GM19452 (cell line): ENCODE data around the gene FN3KRP.

ENCODE experiments used
- ATAC-seq: cut with Tn5 transposase; IDR thresholded peaks from one replicate; pipeline ENCODE4 v1.9.1; 2021; ENCODE audit not compliant: unreplicated experiment

The FN3KRP gene, protein sequence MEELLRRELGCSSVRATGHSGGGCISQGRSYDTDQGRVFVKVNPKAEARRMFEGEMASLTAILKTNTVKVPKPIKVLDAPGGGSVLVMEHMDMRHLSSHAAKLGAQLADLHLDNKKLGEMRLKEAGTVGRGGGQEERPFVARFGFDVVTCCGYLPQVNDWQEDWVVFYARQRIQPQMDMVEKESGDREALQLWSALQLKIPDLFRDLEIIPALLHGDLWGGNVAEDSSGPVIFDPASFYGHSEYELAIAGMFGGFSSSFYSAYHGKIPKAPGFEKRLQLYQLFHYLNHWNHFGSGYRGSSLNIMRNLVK

DNA sequence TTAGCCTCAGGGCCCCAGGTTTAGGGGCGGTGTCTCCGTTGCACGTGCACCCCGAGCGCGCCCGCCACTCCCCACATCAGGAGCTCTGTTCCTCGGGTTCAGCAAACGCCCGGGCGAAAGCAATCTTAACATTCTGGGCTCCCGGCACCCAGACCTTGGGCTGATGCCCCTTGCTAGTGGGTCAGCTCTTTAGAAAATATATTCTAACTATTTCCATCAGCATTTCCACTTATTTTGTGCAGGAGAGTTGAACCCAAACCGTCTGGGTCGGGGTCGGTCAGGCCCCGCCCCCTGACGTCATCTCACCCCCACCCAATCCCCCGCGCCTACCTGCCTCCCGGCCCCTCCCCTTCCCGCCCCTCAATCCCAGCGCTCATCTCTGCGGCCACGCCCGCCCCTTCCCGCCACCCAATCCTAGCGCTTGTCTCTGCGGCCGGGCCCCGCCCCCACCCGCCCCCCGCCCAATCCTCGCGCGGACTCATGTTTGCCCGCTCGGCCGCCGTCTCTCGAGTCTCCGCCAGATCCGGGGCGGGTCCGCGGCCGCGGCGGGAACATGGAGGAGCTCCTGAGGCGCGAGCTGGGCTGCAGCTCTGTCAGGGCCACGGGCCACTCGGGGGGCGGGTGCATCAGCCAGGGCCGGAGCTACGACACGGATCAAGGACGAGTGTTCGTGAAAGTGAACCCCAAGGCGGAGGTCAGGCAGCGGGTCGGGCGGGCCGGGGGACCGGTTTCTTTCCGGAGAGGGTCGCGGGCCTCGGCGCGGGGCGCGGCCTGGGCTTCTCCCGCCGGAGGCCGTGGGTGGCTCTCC is at the start of gene FN3KRP:
TSS of gene FN3KRP (plus strand) at position 504 of the 808 bp plus-strand sequence. CDS start at position 554, 50 bp downstream.
- ATAC-seq: peak; percentile 73

- no peak for ATAC-seq
Measured at GRCh38 chr17:82666931-82667667, 49.4 kb upstream of the FN3KRP start.

GRCh38 chr17:82667668-82668000 is 48.9 kb upstream of the FN3KRP start:
- ATAC-seq: no peak

DNA sequence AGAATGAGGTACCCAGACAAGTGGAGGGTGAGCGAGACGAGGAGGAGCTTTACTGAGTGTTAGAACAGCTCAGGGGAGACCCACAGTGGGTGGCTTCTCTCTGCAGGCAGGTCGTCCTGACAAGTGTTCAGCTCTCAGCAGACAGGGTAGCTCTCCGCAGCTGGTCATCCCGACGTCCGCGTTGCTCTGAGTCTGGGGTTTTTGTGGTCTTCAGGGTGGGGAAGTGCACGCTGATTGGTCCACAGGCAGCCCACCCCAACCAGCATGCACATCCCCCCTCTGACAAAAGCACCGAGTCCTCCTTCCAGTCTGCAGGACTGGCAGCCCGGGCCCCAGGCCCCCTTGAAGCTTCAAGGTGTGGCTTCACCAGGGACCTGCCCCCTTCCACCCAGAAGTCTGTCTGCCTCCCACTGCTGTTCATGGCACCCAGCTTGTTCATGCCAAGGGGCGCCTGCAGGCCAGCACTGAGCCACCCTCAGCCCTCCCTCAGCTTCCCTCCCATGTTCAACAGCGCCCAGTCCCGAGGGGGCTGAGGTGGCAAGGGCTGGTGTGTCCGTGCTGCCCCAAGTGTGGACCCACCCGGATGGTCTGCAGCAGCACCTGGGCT is 48.4 kb upstream of the FN3KRP start:
- no peak for ATAC-seq

DNA sequence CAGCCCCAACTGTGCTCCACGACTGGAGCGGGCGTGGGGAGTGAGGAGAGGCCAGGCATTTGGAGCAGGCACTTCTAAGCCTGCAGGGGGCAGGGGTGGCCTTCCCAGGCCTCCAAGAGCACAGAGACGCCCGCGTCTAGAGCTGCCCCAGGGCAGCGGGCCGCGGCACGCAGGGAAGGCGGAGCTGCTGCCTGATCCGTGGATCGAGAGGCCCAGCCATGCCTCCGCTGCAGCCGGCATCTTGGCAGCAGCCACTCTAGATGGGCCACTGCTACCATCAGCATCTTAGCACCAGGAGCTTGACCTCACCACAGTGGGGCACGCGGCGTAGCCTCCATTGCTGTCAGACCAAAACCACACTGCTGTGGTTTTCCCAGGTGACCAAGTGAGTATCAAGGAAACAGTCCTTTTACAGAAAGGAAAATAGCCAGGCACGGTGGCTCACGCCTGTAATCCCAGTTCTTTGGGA is 47.8 kb upstream of the FN3KRP start:
- no peak for ATAC-seq

- no peak for ATAC-seq
Measured at GRCh38 chr17:82670661-82671450, 45.6 kb upstream of the FN3KRP start.

- no peak for ATAC-seq
Measured at GRCh38 chr17:82674656-82675475, 41.6 kb upstream of the FN3KRP start.

DNA sequence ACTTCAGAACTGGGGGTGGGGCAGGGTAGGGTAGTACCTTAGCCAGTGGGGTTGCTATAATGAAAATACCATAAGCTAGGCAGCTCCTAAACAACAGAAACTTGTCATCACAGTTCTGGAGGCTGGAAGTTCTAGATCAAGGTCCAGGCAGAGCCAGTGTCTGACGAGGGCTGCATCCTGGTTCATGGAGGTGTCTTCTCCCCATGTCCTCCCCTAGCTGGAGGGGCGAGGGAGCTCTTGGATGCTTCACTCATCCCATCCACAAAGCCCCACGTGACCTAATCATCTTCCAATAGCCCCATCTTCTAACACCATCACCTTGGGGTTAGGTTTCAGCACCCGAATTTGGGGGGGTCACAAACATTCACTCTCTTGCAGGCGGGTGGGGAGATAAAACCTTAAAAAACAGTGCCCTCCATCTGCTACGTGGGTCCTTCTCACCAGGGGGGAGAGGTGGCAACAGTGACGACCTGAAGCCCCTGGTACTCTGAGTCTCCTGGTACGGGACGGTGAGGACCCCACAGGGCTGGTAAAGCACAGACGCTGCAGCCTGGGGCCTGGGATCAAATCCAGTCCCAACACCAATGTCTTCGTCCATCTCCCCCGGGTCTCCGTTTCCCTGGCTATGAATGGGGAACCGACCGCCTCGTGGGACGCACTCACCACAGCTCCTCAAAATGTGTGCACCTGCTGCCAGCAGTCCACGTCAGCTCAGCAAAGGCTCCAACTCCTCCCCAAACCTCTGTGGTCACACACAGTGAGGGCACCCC is 40.8 kb upstream of the FN3KRP start:
- no peak for ATAC-seq

DNA sequence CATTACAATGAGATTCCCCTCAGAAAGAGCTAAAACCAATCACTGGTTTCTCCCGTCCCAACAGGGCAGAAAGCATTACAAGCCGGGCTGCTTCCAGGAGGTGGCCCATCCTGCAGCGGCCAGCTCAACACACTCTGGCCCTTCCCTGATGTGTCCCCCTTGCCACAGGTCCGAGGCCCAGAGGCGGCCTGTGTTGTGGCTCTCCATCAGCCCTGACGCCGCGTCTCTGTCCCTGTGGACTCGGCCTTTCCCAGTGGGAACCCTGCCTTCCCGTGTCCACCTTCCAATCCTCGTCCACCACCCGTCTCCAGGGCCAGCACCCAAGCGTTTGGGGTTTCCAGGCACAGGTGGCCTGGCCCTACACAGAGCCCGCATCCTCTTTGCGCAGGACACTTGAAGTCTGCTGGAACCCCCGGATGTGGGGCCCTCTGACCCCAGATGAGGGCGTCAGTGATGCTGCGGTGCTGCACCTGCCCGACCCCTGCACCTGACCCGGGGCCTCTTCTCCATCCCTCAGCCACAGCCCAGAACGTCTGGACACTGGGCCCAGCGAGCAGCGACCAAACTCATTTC is 39.1 kb upstream of the FN3KRP start:
- no peak for ATAC-seq

GRCh38 chr17:82678265-82678891 is 38.1 kb upstream of the FN3KRP start:
- no peak for ATAC-seq

DNA sequence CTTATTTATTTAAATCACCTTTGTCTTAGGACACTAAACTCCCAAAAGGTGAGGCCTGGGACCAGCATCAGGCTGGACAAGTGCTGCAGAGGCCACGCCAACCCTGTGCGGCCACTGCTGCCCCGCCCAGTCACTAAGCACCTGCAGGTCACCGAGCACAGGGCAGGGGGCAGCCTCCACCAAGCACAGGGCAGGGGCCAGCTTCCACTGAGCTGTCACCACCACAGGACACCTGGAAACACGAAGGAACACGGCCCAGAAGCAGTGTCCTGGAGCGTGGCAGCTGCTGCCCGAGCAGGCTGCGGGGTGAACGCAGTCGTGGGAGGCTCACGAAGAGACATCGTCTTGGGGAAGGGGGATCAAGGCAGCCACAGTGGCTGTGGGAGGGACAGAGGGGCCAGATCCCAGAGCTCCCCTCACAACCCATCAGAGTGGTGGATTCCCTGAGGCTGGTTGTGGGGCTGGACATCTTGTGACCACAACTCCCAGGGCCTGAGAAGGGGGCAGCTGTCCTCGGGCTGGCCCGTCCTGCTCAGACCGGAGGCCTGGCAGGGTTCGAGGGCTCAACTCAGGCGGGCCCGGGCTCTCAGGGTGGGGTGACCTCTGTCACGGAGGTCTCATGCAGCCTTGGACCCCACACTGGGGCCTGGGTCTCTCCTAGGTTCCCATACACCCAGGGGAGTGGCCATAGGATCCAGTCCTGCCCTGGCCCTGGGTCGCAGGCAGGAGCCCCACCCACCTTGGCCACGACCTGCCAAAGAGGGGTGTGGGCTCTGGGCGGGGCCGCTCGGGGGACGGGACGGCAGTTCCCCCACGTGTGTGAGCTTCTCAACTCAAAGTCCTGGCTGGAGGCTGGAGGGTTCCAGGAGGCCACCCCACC is 36.7 kb upstream of the FN3KRP start:
- ATAC-seq: no peak

DNA sequence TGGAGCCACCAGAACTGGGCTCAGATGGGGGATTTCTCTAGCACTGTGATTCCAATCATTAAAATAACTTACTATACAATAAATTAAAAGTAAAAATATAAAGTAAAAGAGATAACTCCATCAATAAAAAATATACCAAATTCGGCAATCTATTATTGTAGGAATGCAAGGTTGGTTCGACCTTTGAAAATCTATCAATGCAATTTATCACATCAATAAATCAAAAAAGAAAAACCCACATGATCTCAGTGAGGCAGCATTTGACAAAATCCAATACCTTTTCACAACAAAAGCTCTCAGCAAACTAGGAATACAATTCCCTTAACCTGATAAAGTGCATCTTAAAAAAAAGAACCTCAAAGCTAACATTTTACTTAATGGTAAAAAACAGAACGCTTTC is 35.0 kb upstream of the FN3KRP start:
- no peak for ATAC-seq

DNA sequence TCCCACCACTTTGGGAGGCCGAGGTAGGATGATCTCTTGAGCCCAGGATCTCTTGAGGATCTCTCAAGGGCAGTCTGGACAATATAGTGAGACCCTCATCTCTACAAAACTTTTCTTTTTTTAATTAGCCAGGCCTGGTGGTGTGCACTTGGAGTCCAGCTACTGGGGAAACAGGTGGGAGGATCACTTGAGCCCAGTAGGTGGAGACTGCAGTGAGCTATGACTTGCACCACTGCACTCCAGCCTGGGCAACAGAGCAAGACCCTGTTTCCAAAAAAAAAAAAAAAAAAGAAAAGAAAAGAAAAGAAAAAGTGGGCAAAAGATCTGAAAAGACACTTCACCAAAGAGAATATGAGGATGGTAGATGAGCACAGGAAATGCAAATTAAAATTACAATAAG is 33.0 kb upstream of the FN3KRP start:
- ATAC-seq: no peak

- no peak for ATAC-seq
Measured at GRCh38 chr17:82684228-82684841, 32.2 kb upstream of the FN3KRP start.

- ATAC-seq: no peak
Measured at GRCh38 chr17:82685291-82685690, 31.2 kb upstream of the FN3KRP start.
